SU-DHL-6 (cell line): ENCODE results near the gene CST9L.

ENCODE experiments used
- CTCF ChIP-seq: fragments of 200-600 bp; sonication (generic); IDR thresholded peaks from one replicate; pipeline ENCODE4 v1.5.1; 2017; ENCODE audit warnings: antibody characterized with exemption, mild to moderate bottlenecking, low read length, moderate library complexity; ENCODE audit not compliant: insufficient read depth, poor library complexity, severe bottlenecking
- EZH2phosphoT487 ChIP-seq: fragments of 200-600 bp; sonication (generic), shearing (Covaris generic); conservative IDR thresholded peaks from 2 replicates; pipeline ENCODE4 v1.6.1; 2018; ENCODE audit warnings: mild to moderate bottlenecking, antibody characterized with exemption, low read length, moderate library complexity, mixed read lengths

DNA sequence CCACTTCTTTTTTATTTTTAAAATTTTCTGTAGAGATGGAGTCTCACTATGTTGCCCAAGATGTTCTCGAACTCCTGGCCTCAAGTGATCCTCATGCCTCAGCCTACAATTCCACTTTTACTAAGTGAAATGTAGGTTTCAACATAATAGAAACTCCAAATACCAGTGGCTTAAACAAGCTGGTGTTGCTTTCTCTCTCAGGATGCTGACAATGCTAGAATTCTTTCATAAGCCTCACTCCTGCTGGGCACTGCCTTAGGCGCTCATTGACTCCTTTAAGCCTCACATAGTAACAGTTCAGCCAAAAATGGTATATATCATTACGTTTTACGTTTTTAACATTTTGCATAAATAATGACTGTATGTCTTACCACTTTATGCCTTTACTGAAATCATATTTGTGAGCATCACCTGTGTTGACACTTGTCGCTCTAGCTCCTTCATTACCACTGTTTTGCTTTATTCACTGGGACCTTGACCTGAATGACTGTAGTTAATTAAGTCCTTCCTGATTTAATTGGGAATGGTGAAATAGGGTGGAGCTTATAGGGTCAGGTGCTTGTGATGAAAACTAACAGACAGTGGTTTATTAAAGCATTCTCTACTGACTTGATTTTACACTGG lies 41.3 kb upstream of the CST9L start:
- TF ChIP-seq EZH2phosphoT487 (no peak), CTCF (no peak)
